OCI-LY7 (cell line): ENCODE results near the gene ZBTB49.

Source experiments
- CTCF ChIP-seq: fragments of 200-600 bp; sonication (generic); conservative IDR thresholded peaks from 2 replicates; pipeline ENCODE4 v1.5.1; 2014; ENCODE audit warnings: mild to moderate bottlenecking, antibody characterized with exemption, low read length, moderate library complexity, mixed read lengths
- EZH2phosphoT487 ChIP-seq: fragments of 200-600 bp; sonication (generic); IDR thresholded peaks from 2 replicates; pipeline ENCODE4 v1.6.1; 2018; ENCODE audit warnings: low read depth, borderline replicate concordance, mild to moderate bottlenecking, mixed run types, antibody characterized with exemption, low read length, moderate library complexity, mixed read lengths

GRCh38 chr4:4328206-4328605, 38.2 kb downstream of the ZBTB49 start:
- TF ChIP-seq CTCF (no peak), EZH2phosphoT487 (no peak)
